Smooth muscle cell (in vitro differentiated cells): ENCODE data around the gene CTSZ. TPM values are rescaled to one million over a fixed set of nuclear protein-coding genes. Genes with fewer than 3 reads are reported as not detected.
"Not testable (repeated sequence)": the region's sequence is repeated elsewhere in the genome, so short reads cannot be mapped to it uniquely, and the experiment has no call there.

Experiments used
- DNase-seq: peaks from one replicate; lab custom pipeline; 2025; ENCODE audit not compliant: unreplicated experiment; lab: John Stamatoyannopoulos, UW
- H2AFZ ChIP-seq: fragments of 200-600 bp; sonication (generic); 2 replicates; pipeline ENCODE4 v1.6.0; 2016; ENCODE audit warnings: antibody characterized with exemption, low read depth, mild to moderate bottlenecking
- H3F3A ChIP-seq: fragments of 200-600 bp; sonication (generic); 2 replicates; pipeline ENCODE4 v1.6.0; 2017; ENCODE audit warnings: antibody characterized with exemption, low read depth
- H3K27ac ChIP-seq: fragments of 200-600 bp; sonication (generic); 2 replicates; pipeline ENCODE4 v1.5.1; 2016; ENCODE audit warnings: low read depth, mild to moderate bottlenecking
- H3K27me3 ChIP-seq: fragments of 200-600 bp; sonication (generic); 2 replicates; pipeline ENCODE4 v1.6.1; 2016; ENCODE audit warnings: low read depth, mild to moderate bottlenecking
- H3K36me3 ChIP-seq: fragments of 200-600 bp; sonication (generic); 2 replicates; pipeline ENCODE4 v1.5.1; 2016; ENCODE audit warnings: low read depth
- H3K4me1 ChIP-seq: fragments of 200-600 bp; sonication (generic); 2 replicates; pipeline ENCODE4 v1.5.1; 2016; ENCODE audit warnings: low read depth
- H3K4me2 ChIP-seq: fragments of 200-600 bp; sonication (generic); 2 replicates; pipeline ENCODE4 v1.6.0; 2016; ENCODE audit warnings: mild to moderate bottlenecking
- H3K4me3 ChIP-seq: fragments of 200-600 bp; sonication (generic); 2 replicates; pipeline ENCODE4 v1.5.1; 2016; ENCODE audit warnings: mild to moderate bottlenecking
- H3K79me2 ChIP-seq: fragments of 200-600 bp; sonication (generic); 2 replicates; pipeline ENCODE4 v1.6.0; 2016; ENCODE audit warnings: low read depth, mild to moderate bottlenecking
- H3K9ac ChIP-seq: fragments of 200-600 bp; sonication (generic); 2 replicates; pipeline ENCODE4 v1.6.0; 2016; ENCODE audit warnings: low read depth
- H3K9me3 ChIP-seq: fragments of 200-600 bp; sonication (generic); replicated peaks from 2 replicates; pipeline ENCODE4 v1.5.1; 2016; ENCODE audit warnings: low read depth
- H4K20me1 ChIP-seq: fragments of 200-600 bp; sonication (generic); 2 replicates; pipeline ENCODE4 v1.6.0; 2016; ENCODE audit warnings: low read depth
- WGBS: methylation state at CpG from one replicate; pipeline ENCODE4 v1.1.7; 2016; ENCODE audit warnings: low lambda C conversion rate; 5-methylcytosine and 5-hydroxymethylcytosine counted together
- polyA plus RNA-seq: library from polyadenylated mRNA; unstranded; fragments of >200 nt; fragmentation: Nextera tagmentation; extraction: Ambion mirVana; gene quantifications from 2 replicates; pipeline ENCODE4 v1.2.1, GENCODE V29; 2016
- total RNA-seq: library from RNA; depleted of rRNA; stranded (reverse); fragments of >200 nt; gene quantifications from 2 replicates; pipeline ENCODE4 v1.2.3, GENCODE V29; 2014
- TF ChIP-seq, protein P1 (sequence below): fragments of 200-600 bp; sonication (generic); IDR thresholded peaks from 2 replicates; pipeline ENCODE4 v1.5.1; 2017; ENCODE audit warnings: borderline replicate concordance, mild to moderate bottlenecking, antibody characterized with exemption; ENCODE audit not compliant: insufficient read depth, poor library complexity, severe bottlenecking

The CTSZ gene
- total and polyA plus RNA-seq, 2 experiments from 2014 or later: 12.7 to 151 TPM

DNA sequence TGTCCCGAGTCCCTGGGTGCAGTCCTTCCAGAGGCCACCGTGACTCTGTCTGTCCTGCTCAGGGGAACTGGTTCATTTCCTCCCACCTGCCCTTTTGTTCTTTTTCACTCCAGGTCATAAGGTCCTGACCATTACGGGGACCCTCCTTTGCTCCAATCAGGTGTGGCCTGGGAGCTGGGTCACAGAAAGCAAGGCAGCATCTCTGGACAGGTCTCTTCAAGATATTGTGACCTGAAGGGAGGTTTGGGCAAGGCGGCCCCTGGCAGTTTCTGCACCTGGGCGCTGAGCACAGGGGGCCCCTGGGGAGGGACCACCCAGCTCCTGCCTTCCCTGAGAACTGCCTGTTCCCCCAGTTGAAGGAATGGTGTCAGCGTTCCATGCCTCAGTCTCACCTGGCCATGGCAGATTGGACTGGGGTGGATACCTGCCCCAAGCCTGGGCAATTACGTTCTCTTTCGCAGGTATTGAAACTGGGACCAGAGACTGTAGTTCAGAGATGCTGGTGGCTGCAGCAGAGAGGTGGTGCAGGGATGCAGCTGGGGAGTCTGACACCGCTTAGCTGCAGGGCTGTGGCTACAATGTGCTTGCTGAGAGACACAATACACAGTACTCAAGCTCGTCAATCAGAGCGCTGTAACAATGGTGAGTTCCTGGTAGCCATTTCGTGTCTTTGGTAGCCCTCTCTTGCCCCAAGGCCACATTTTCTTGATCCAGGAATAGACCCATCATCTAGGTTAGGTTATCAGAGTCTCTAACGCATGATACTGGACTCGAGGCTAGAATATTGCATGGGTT lies 41.6 kb downstream of the CTSZ start:
- no peak overlapping the region for H3K4me2 ChIP-seq
- TF ChIP-seq, protein P1, sequence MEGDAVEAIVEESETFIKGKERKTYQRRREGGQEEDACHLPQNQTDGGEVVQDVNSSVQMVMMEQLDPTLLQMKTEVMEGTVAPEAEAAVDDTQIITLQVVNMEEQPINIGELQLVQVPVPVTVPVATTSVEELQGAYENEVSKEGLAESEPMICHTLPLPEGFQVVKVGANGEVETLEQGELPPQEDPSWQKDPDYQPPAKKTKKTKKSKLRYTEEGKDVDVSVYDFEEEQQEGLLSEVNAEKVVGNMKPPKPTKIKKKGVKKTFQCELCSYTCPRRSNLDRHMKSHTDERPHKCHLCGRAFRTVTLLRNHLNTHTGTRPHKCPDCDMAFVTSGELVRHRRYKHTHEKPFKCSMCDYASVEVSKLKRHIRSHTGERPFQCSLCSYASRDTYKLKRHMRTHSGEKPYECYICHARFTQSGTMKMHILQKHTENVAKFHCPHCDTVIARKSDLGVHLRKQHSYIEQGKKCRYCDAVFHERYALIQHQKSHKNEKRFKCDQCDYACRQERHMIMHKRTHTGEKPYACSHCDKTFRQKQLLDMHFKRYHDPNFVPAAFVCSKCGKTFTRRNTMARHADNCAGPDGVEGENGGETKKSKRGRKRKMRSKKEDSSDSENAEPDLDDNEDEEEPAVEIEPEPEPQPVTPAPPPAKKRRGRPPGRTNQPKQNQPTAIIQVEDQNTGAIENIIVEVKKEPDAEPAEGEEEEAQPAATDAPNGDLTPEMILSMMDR: no peak
- H3F3A ChIP-seq: no peaks in the 10 kb centered on the region
- no peaks in the 10 kb centered on the region for H3K27me3 ChIP-seq
- no peak overlapping the region for H3K27ac ChIP-seq
- H3K9ac ChIP-seq: no peak overlapping the region
- H3K4me3 ChIP-seq: no peak overlapping the region
- H2AFZ ChIP-seq: no peak overlapping the region
- no peaks in the 10 kb centered on the region for H4K20me1 ChIP-seq
- H3K9me3 ChIP-seq: peaks cover 13% of the 10 kb centered on the region
- H3K36me3 ChIP-seq: no peaks in the 10 kb centered on the region
- WGBS: 74% methylated on average over 14 of the region's 14 CpGs
- no peak for DNase-seq
- no peaks in the 10 kb centered on the region for H3K79me2 ChIP-seq
- no peaks in the 10 kb centered on the region for H3K4me1 ChIP-seq

DNA sequence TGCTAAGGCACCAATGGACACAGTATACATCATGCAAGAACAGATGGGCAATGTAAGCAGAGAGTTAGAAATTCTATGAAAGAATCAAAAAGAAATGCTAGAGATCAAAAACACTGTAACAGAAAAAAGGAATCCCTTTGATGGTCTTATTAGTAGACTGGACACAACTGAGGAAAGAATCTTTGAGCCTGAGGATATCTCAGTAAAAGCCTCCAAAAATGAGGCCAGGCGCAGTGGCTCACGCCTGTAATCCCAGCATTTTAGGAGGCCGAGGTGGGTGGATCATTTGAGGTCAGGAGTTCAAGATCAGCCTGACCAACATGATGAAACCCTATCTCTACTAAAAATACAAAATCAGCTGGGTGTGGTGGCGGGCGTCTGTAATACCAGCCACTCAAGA lies 43.1 kb downstream of the CTSZ start:
- H3K36me3 ChIP-seq, DNase-seq, H3K9ac ChIP-seq, H3K4me1 ChIP-seq, H3K9me3 ChIP-seq, H4K20me1 ChIP-seq, H3K27ac ChIP-seq, H3F3A ChIP-seq, H3K4me2 ChIP-seq, H3K4me3 ChIP-seq, H3K27me3 ChIP-seq, H3K79me2 ChIP-seq, H2AFZ ChIP-seq: not testable (repeated sequence)
- WGBS: 86% methylated on average over 5 of the region's 5 CpGs

DNA sequence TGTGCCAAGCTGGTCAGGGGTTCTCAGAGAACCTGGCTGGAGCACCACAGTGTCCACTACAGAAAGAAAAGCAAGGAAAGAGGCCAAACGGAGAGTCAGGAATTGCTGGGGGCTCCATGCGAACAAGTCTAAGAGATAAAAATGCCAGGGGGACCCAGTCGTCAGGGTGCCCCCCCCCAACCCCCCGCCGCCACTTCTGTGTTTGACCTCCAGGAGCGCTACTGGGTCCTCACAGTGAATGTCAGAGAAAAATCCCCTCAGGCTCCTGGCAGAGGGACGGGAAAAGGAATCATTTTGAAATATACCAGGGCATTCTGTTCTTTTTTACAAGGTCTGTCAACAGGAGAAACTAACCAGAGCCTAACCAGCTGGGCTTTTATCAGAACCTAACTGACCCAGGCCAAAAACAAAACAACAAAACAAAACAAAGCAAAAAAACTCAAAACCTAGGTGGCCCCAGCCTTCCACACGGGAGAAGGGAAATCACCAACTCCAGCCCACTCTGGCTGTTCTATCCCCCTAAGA lies 43.9 kb downstream of the CTSZ start:
- no peaks in the 10 kb centered on the region for H3K79me2 ChIP-seq
- 34% methylated on average over 8 of the region's 8 CpGs for WGBS

DNA sequence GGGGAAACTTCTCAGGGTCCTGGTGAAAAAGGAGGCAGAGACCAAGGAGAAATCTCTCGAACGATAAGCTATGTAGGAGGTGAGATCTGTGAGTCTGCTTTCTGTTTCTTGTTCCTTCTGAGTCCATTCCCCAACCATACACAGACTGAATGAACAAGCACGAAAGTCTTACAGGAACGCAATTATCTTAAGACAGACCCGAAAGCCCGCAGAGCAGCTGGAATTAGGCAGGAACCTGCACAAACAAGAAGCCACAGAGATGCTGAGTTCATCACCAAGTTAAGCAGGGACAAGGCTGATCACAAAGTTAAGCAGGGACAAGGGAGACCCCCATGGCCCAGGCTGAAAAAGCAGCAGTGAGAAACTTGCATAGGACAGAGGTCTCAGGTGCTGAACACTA lies 47.4 kb downstream of the CTSZ start:
- Histone ChIP-seq H3K27me3 (no peaks in the 10 kb centered on the region), H3K4me2 (no peak overlapping the region), H3K79me2 (no peaks in the 10 kb centered on the region), H2AFZ (no peak overlapping the region), H3K4me3 (no peak overlapping the region), H4K20me1 (no peaks in the 10 kb centered on the region), H3K4me1 (no peaks in the 10 kb centered on the region), H3K9me3 (peaks cover 6% of the 10 kb centered on the region), H3F3A (no peaks in the 10 kb centered on the region), H3K27ac (no peak overlapping the region), H3K9ac (no peak overlapping the region), H3K36me3 (no peaks in the 10 kb centered on the region)
- TF ChIP-seq, protein P1: no peak
- WGBS: 77% methylated on average over 6 of the region's 6 CpGs
- DNase-seq: no peak

More for the DNA sequence above, 43.9 kb downstream of the CTSZ start:
- Histone ChIP-seq H4K20me1 (no peaks in the 10 kb centered on the region), H3K9me3 (peaks cover 6% of the 10 kb centered on the region), H3K36me3 (no peaks in the 10 kb centered on the region), H3K27me3 (no peaks in the 10 kb centered on the region), H3K9ac (no peak overlapping the region), H3K4me2 (no peak overlapping the region), H3K27ac (no peak overlapping the region), H3K4me3 (no peak overlapping the region), H2AFZ (no peak overlapping the region), H3F3A (no peaks in the 10 kb centered on the region), H3K4me1 (no peaks in the 10 kb centered on the region)
- DNase-seq: no peak
- TF ChIP-seq, protein P1: no peak
